K562 (cell line): ENCODE results near the gene APCDD1L.

Experiments used
- CREM ChIP-seq: IDR thresholded peaks from 2 replicates; pipeline ENCODE4 v1.6.1; 2014; ENCODE audit warnings: antibody characterized with exemption, low read depth
- LEF1 ChIP-seq: fragments of 450-650 bp; IDR thresholded peaks from 2 replicates; pipeline ENCODE4 v1.6.1; 2016; ENCODE audit warnings: mild to moderate bottlenecking
- PKNOX1 ChIP-seq: fragments of 450-650 bp; IDR thresholded peaks from 2 replicates; pipeline ENCODE4 v1.6.1; 2016
- POLR2A ChIP-seq: fragments of 450-650 bp; conservative IDR thresholded peaks from 2 replicates; pipeline ENCODE4 v1.6.1; 2016
- SIN3A ChIP-seq, 2 experiments: fragments of 150-350 bp in 1 of 2; IDR thresholded peaks; 2 replicates each; pipeline ENCODE4 v1.6.1; 2011 to 2016; ENCODE audit warnings: borderline replicate concordance in 2 of 2, low read depth in 2 of 2, low read length in 2 of 2, mild to moderate bottlenecking in 2 of 2, moderate library complexity in 2 of 2; ENCODE audit not compliant: control insufficient read depth in 1 of 2
- SREBF1 ChIP-seq: fragments of 150-350 bp; IDR thresholded peaks from 2 replicates; pipeline ENCODE4 v1.6.1; 2014; ENCODE audit warnings: antibody characterized with exemption, low read depth, low read length, borderline replicate concordance
- ZBTB43 ChIP-seq: sonication (generic); formaldehyde crosslinking; IDR thresholded peaks from 2 replicates; pipeline ENCODE4 v1.8.0; 2023; ENCODE audit warnings: mild to moderate bottlenecking, missing genetic modification reagents

GRCh38 chr20:58543274-58543673 is 28.1 kb upstream of the APCDD1L start:
- no peak for TF ChIP-seq ZBTB43 (CRISPR knock-in tag)
- no peak for TF ChIP-seq SREBF1
- TF ChIP-seq LEF1 = no peak
- no peak for TF ChIP-seq SIN3A (IDR thresholded peaks at IDR 0.05; ENCODE audit: borderline replicate concordance in 2 of 2, control insufficient read depth in 1 of 2, low read depth in 2 of 2, low read length in 2 of 2)
- TF ChIP-seq CREM = no peak
- no peak for TF ChIP-seq POLR2A
- no peak for TF ChIP-seq PKNOX1
